Activated naive CD8-positive, alpha-beta T cell treated with anti-CD3 and anti-CD28 coated beads, Interleukin-2, amount 10 ng/mL, durations not matched to agents 7 days and 5 days (primary cell): ENCODE data around the gene HES3. TPM values are rescaled to one million over a fixed set of nuclear protein-coding genes. Genes with fewer than 3 reads are reported as not detected.
A peak's percentile ranks its signal among the peaks of the same experiment; 100 is the strongest.

ENCODE experiments used
- ATAC-seq: fragments of 150-1000 bp; cut with Tn5 transposase; one replicate; pipeline ENCODE4 v1.10.0; 2021; ENCODE audit warnings: low read depth, moderate library complexity
- POLR2A ChIA-PET: fragments of 350-600 bp; sonication (Branson Sonifier 250); formaldehyde crosslinking; loops from one replicate; lab custom pipeline; 2021; ENCODE audit warnings: antibody characterized with exemption; lab: Charles Lee
- DNase-seq: peaks from one replicate; pipeline ENCODE4 v3.0.0; 2021
- H3K27ac Mint-ChIP-seq: one replicate; pipeline ENCODE4 v1.8.0; 2022; ENCODE audit warnings: mild to moderate bottlenecking, mixed read lengths
- H3K27me3 Mint-ChIP-seq: one replicate; pipeline ENCODE4 v1.8.0; 2022; ENCODE audit warnings: mild to moderate bottlenecking, moderate library complexity, mixed read lengths
- H3K36me3 Mint-ChIP-seq: one replicate; pipeline ENCODE4 v1.8.0; 2021; ENCODE audit warnings: mild to moderate bottlenecking, mixed read lengths
- H3K4me1 Mint-ChIP-seq: one replicate; pipeline ENCODE4 v1.8.0; 2021; ENCODE audit warnings: mixed read lengths
- H3K4me3 Mint-ChIP-seq: one replicate; pipeline ENCODE4 v1.8.0; 2022; ENCODE audit warnings: mild to moderate bottlenecking, moderate library complexity, mixed read lengths
- H3K9me3 Mint-ChIP-seq: one replicate; pipeline ENCODE4 v1.8.0; 2021; ENCODE audit warnings: mixed read lengths
- total RNA-seq, 2 experiments: library from RNA; stranded (reverse); gene quantifications; one replicate each; pipeline ENCODE4 v1.2.3, GENCODE V29; 2021

The HES3 gene
- total RNA-seq, 2 experiments from 2014 or later: not detected

DNA sequence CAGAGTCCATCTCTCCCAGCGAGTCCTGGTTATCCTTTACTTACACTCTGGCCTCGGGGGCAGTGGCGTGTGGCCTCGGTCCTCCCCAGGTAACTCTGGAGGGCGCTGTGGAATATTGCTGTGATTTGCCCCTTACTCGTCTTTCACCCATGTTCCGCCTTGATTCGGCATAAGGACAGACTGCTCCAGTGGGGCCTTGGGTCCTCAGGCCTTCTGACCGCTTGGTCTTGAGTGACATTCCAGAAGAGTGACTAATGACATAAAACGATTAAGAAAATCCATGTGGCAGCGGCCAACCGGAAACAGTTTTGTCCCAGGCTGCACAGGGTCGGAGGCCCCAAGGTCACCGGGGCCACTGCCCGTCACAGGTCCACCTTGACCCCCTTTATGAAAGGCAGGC lies 19.3 kb upstream of the HES3 start:
- H3K36me3 Mint-ChIP-seq: peaks cover 8% of the 10 kb centered on the region
- no peak overlapping the region for H3K27ac Mint-ChIP-seq
- ATAC-seq (no peak), DNase-seq (no peak)
- H3K4me1 Mint-ChIP-seq: peaks cover 2% of the 10 kb centered on the region
- H3K27me3 Mint-ChIP-seq: no peaks in the 10 kb centered on the region
- POLR2A ChIA-PET: interaction anchor here (1.2 kb wide), 1 partner anchor 10 kb away, joined by 4 read pairs; no protein-coding TSS in a partner anchor
- no peaks in the 10 kb centered on the region for H3K9me3 Mint-ChIP-seq
- H3K4me3 Mint-ChIP-seq: no peak overlapping the region

DNA sequence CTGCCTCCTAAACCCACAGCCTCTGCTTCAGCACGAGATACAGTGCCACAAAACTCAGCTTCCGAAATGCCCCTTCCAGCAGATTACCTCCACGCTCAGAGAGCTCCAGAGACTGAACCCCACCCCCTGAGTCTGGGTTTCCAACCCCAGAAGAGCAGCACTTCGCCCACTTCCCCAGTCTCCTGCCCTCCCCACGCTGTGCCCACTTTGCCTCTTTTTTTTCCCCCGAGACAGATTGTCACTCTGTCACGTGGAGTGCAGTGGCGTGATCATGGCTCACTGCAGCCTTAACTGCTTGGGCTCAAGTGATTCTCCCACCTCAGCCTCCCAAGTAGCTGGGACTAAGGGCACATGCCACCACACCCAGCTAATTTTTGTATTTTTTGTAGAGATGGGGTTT lies 18.3 kb upstream of the HES3 start:
- H3K4me3 Mint-ChIP-seq: no peak overlapping the region
- H3K4me1 Mint-ChIP-seq: peaks cover 2% of the 10 kb centered on the region
- H3K27ac Mint-ChIP-seq: no peak overlapping the region
- POLR2A ChIA-PET: no interaction called here
- H3K36me3 Mint-ChIP-seq: peaks cover 8% of the 10 kb centered on the region
- DNase-seq (no peak), ATAC-seq (no peak)
- no peaks in the 10 kb centered on the region for H3K27me3 Mint-ChIP-seq
- no peaks in the 10 kb centered on the region for H3K9me3 Mint-ChIP-seq

DNA sequence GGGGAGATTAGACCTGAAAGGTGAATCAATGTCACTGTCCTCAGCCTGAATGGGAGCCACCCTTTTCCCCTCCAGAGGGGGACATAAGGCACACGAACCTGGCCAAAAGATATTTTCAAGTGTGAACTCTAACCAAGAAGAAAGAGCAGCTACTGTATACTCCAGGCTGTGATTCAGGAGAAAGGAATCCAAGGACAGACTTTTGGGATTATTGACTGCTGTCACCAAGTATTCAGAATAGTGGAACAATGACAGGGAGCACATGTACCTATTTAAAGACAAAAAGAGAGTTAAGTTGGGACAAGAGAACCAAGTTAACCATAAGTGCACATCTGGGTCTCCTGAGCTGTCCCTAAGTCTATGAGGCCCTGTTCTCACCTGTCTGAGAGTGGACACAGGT lies 10.6 kb upstream of the HES3 start:
- H3K27me3 Mint-ChIP-seq: peaks cover 4% of the 10 kb centered on the region
- peaks cover 6% of the 10 kb centered on the region for H3K36me3 Mint-ChIP-seq
- H3K4me3 Mint-ChIP-seq: no peak overlapping the region
- ATAC-seq (no peak), DNase-seq (no peak)
- H3K27ac Mint-ChIP-seq: no peak overlapping the region
- no peaks in the 10 kb centered on the region for H3K9me3 Mint-ChIP-seq
- peaks cover 12% of the 10 kb centered on the region for H3K4me1 Mint-ChIP-seq
- POLR2A ChIA-PET: interaction anchor here (0.7 kb wide), 1 partner anchor 27 kb away, joined by 3 read pairs; no protein-coding TSS in a partner anchor

DNA sequence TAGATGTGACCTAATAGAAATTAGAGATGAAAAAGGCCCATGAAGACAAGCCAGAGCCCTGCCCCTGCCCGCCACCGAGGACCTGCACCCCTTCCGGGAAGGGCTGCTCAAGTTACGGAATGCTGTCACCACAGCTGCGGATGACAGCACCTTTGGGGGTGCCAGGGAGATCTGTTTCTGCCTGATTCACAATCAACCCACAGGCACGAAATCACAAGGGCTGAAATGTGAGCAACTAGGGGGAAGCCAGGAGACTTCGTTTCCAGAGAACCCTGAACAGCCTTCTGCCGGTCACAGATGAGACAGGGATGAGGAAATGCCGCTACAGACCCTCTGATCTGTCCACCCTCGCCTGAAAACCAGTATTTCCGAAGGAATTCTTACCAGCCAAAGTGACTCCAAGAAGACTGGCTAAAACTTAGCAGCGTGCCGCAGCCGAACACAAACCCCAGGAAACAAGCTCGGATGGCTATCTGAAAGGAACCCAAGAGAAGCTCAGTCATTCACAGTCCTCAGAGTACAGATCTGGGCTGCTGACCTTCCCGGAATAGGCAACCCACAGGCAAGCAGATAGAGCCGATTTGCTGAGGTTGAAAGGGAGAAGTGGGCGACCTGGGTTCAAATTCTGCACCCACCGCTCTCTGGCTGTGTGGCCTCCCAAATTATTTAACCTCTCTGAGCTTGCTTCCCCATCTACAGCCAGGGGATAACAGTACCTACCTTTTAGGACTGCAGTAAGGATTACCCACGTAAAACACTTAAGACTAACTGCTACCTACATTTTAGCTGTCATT lies 9.3 kb upstream of the HES3 start:
- Mint-ChIP-seq H3K36me3 (peaks cover 6% of the 10 kb centered on the region), H3K9me3 (no peaks in the 10 kb centered on the region), H3K27me3 (peaks cover 18% of the 10 kb centered on the region), H3K27ac (peak overlapping the region; percentile 34), H3K4me3 (peak overlapping the region; percentile 92), H3K4me1 (peaks cover 19% of the 10 kb centered on the region)
- DNase-seq (no peak), ATAC-seq (no peak)
- POLR2A ChIA-PET: interaction anchor here (0.6 to 1.5 kb wide), 5 partner anchors 10 to 244 kb away, joined by 3 to 4 read pairs (median 3); partner anchors contain the start of gene ACOT7

DNA sequence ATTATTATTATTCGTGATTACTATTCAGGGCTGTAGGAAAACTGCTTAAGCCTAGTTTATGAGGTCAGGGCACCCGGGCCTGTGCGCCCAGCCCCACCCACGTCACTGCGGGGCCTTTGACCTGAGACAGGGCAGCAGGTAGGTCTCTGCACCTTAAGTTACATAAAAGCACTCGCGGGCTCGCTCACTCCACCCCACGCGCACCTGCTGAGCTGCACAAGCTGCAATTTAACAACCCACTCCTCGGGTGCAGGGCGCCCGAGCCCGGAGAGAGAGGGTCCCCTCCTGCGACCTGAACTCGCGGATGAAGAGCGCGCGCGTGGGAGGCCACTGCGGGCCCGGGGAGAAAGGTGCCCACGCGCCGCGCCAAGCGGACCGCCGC lies 8.7 kb upstream of the HES3 start:
- peak overlapping the region; percentile 81 for H3K27ac Mint-ChIP-seq
- POLR2A ChIA-PET: interaction anchor here (0.6 to 1.5 kb wide), 7 partner anchors 11 to 245 kb away, joined by 3 to 4 read pairs (median 3); partner anchors contain the start of gene ACOT7
- peaks cover 19% of the 10 kb centered on the region for H3K4me1 Mint-ChIP-seq
- peaks cover 6% of the 10 kb centered on the region for H3K36me3 Mint-ChIP-seq
- DNase-seq (peak; percentile 53), ATAC-seq (peak; percentile 6)
- peaks cover 23% of the 10 kb centered on the region for H3K27me3 Mint-ChIP-seq
- peak overlapping the region; percentile 92 for H3K4me3 Mint-ChIP-seq
- H3K9me3 Mint-ChIP-seq: no peaks in the 10 kb centered on the region

DNA sequence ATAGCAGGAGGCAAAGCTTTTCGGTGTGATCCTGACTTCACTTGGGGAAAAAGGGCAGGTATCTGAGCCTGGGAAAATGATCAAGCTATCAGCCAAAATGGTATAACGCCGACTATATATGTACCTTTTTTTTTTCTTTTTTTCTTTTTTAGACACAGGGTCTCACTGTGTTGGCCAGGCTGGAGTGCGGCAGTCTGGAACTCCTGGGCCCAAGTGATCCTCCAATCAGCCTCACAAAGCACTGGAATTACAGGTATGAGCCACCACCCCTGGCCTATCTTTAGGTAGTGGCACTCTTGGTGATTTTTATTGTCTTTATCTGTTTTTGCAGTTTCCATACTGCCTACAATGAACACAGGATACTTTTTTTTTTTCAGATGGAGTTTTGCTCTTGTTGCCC lies 6.9 kb upstream of the HES3 start:
- peaks cover 38% of the 10 kb centered on the region for H3K27me3 Mint-ChIP-seq
- POLR2A ChIA-PET: interaction anchor here (0.6 to 0.8 kb wide), 3 partner anchors 38 to 122 kb away, joined by 3 read pairs; no protein-coding TSS in a partner anchor
- H3K4me3 Mint-ChIP-seq: peak overlapping the region; percentile 25
- peaks cover 6% of the 10 kb centered on the region for H3K36me3 Mint-ChIP-seq
- ATAC-seq (no peak), DNase-seq (no peak)
- H3K4me1 Mint-ChIP-seq: peaks cover 23% of the 10 kb centered on the region
- H3K9me3 Mint-ChIP-seq: no peaks in the 10 kb centered on the region
- no peak overlapping the region for H3K27ac Mint-ChIP-seq

DNA sequence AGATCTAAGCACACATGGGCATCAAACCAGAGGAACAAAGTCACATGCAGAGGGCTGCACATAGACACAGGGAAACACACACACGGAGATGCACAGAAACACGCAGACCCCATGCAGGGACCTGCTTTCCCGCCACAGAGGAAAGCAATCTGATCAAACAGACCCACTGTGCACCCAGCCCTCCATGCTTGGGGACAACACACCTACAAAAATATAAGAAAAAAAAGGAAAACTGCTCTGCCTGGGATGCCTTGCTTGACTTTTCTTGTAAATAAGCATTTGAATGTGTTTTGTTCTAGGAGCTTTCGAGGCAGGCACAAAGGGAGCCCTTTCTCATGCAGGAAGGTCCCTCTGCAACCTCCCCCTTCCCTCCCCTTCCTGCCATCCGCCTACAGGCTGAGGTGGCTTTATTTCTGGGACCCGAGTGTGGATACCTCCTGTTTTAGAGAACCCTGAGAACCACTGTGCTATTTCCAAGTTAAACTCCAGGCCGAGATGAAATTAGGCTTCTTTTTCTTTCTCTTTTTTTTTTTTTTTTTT lies 4.7 kb upstream of the HES3 start:
- ATAC-seq: no peak
- Mint-ChIP-seq H3K27me3 (peaks cover 54% of the 10 kb centered on the region), H3K4me3 (no peak overlapping the region), H3K27ac (no peak overlapping the region), H3K4me1 (peaks cover 16% of the 10 kb centered on the region), H3K36me3 (no peaks in the 10 kb centered on the region), H3K9me3 (no peaks in the 10 kb centered on the region)
- DNase-seq: no peak
- POLR2A ChIA-PET: no interaction called here

DNA sequence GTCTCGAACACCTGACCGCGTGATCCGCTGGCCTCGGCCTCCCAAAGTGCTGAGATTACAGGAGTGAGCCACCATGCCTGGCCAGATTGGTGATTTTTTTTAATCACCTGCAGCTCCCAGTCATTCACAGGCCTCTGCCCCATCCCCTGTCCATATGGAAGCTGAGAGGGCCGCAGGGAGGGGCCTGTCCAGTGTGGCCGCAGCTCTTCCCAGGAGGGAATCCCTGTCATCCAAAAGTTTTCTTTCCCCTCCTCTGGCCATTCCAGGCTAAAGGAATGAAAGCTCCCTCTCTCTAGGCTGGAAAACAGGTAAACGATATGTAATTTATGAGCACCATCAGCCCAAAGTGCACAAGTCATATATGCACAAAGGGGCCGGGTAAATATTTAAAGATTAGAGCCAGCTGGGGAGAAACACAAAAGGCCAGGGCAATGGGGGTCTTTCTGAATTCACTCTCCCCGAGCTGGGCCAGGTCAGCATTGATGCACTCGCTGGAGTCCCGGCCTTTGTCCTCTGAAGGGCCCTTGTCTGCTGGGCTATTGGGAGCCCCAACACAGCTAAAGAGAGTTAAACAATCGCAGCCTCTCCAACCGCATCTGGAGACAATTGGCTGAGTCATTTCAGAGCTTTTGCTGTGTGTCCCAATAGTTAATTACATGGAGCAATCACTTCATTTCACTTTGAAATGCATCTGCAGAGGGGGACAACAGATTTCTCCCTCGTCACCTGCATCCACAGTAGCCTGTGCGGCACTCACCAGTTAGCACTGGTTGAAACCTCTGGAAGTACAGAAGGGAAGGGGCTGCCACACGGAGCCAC lies 3.8 kb upstream of the HES3 start:
- DNase-seq (no peak), ATAC-seq (no peak)
- H3K4me3 Mint-ChIP-seq: no peak overlapping the region
- no peaks in the 10 kb centered on the region for H3K36me3 Mint-ChIP-seq
- no peak overlapping the region for H3K27ac Mint-ChIP-seq
- H3K9me3 Mint-ChIP-seq: no peaks in the 10 kb centered on the region
- POLR2A ChIA-PET: no interaction called here
- H3K27me3 Mint-ChIP-seq: peaks cover 60% of the 10 kb centered on the region
- peaks cover 15% of the 10 kb centered on the region for H3K4me1 Mint-ChIP-seq

DNA sequence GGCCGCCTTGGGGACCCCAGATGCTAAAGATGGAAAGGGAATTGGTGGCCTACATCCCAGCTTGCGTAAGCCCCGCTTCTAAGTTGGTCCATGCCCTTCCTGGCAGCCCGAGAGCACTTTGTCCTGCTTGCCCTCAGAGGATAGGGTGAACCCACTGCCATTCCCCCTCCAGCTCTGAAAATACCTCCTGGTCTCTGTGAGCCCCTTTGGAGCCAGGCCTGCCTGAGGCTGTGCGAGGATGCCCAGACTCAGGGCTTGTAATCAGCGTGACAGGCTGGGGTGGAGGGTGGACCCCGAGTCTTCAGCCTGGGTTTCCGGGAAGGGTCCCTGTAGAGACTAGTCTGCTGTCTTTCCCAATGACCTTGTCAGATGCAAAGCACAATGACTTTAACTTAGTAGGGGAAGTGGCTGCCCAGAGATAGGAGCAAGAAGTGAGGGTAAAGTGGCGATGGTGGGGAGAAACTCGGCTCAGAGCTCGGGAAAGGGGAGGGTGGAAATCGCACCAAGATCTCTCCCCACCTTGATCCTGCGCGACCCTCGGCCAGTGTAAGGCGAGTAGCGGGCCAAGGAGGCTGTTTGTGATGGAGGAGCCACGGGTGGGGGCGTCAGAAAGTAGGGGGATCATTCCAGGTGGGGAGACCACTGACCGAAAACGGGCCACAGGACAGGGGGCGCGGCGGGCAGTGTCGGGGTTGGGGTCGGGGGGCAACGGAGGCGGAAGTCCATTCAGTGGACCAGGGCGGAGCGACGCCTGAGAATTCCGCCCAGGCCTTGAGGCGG lies 2.7 kb upstream of the HES3 start:
- POLR2A ChIA-PET: no interaction called here
- peaks cover 64% of the 10 kb centered on the region for H3K27me3 Mint-ChIP-seq

DNA sequence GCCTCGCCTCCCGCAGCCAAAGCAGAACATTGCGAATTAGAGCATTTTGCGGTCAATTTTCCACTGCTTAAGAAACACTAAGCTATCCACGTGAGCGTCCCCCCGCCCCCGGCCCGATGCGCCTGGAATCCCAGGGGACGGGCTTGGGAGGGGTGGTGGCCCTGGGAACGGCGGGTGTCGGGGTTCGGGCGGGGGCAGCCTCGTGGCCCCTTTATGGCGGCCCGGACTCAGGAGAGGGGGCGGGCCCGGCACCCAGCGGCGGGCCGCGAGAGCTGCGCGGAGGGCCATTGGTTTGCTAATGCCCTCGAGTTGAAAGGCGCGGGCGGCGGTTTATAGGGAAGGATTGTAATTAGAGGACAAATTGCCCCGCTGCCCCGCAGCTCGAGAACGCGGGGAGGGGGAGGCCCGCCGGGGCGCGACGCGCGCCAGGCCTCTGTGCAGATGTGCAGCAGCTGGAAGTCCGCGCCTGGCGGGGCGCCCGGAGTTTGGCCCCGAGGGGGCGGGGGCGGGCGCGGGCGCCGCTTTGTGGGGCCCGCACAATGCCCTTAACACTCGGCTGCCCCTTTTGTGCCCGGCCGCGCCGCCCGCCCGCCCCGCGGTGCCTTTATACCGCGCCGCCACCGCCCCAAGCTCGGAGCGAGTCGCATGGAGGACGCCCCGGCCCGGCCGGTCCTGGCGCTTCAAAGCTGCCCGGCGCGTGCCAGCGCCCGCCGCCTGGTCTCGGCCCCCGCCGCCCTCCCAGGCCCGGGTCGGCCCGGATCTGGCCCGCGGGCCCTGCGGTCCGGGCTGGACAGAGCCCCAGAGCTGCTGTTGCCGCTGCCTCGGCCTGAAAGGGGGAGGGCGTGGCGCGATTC lies 1.9 kb upstream of the HES3 start:
- Mint-ChIP-seq H3K4me3 (no peak overlapping the region), H3K9me3 (no peaks in the 10 kb centered on the region), H3K27me3 (peaks cover 71% of the 10 kb centered on the region), H3K27ac (no peak overlapping the region), H3K36me3 (no peaks in the 10 kb centered on the region), H3K4me1 (peaks cover 16% of the 10 kb centered on the region)
- DNase-seq (no peak), ATAC-seq (no peak)
- POLR2A ChIA-PET: no interaction called here

More for the DNA sequence above, 2.7 kb upstream of the HES3 start:
- H3K27ac Mint-ChIP-seq: no peak overlapping the region
- ATAC-seq (no peak), DNase-seq (no peak)
- no peaks in the 10 kb centered on the region for H3K9me3 Mint-ChIP-seq
- H3K36me3 Mint-ChIP-seq: no peaks in the 10 kb centered on the region
- peaks cover 13% of the 10 kb centered on the region for H3K4me1 Mint-ChIP-seq
- peak overlapping the region; percentile 29 for H3K4me3 Mint-ChIP-seq

DNA sequence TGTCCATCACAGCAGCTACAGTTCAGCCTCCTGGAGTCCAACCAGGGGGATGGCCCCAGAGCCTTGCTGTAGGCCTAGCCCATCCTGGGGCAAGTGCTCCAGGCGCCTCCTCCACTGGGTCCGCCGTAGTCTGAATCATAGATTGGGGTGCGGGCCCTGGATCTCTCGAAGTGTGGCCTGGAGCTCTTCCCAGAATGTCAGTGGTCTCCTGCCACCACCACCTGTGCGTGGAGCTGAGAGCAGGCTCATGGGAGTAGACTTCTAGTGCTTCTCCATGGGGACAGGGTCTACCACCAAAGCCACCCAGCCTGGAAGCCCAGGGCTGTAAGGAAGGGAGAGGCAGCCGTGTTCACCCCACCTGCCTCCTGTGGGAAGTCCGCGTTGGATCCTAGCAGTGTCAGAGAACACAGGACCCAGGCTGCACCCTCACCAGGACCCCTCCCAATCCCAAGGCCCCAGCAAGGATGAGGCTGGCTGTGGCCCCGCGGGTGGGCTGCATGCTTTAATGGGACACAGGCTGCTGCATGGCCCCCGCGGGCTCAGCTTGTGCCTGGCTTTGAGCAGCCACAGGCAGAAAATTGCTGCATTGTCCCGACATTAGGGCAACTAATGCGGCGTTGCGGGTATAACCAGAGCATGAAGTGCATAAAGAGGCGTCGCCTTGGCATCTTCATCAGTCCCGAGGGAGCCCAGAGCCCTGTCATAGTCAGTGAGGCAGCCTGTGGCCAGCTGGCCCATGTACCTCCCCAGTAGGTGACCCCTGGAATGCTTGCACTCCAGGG lies 735 bp upstream of the HES3 start:
- Mint-ChIP-seq H3K36me3 (no peaks in the 10 kb centered on the region), H3K4me3 (no peak overlapping the region), H3K9me3 (no peaks in the 10 kb centered on the region), H3K27ac (no peak overlapping the region), H3K27me3 (peaks cover 78% of the 10 kb centered on the region), H3K4me1 (peaks cover 16% of the 10 kb centered on the region)
- no peak for ATAC-seq
- POLR2A ChIA-PET: no interaction called here
- no peak for DNase-seq
